Right lobe of liver (tissue), 4 donors: ENCODE measurements around the gene CCDC71L.
"Not testable (repeated sequence)": the region's sequence is repeated elsewhere in the genome, so short reads cannot be mapped to it uniquely, and the experiment has no call there.

ENCODE experiments used
- POLR2A ChIP-seq: fragments of 450-650 bp; IDR thresholded peaks from one replicate; pipeline ENCODE4 v1.6.1; 2017; ENCODE audit warnings: antibody characterized with exemption, mild to moderate bottlenecking
- TF ChIP-seq, protein P1 (sequence below), 4 donors: fragments of 200-600 bp in 3 of 4; fragments of 450-650 bp in 1 of 4; IDR thresholded peaks; one replicate each; pipeline versions ENCODE4 v1.5.1 to v1.8.0; 2016 to 2022; ENCODE audit warnings: antibody characterized with exemption in 4 of 4, mild to moderate bottlenecking in 2 of 4
- donor health status: DM: no; HTN: no; CAD: no.
- donor health status: DM: no; HTN: no; CAD: no.
- donor health status: DM: no; HTN: yes; CAD: no.

DNA sequence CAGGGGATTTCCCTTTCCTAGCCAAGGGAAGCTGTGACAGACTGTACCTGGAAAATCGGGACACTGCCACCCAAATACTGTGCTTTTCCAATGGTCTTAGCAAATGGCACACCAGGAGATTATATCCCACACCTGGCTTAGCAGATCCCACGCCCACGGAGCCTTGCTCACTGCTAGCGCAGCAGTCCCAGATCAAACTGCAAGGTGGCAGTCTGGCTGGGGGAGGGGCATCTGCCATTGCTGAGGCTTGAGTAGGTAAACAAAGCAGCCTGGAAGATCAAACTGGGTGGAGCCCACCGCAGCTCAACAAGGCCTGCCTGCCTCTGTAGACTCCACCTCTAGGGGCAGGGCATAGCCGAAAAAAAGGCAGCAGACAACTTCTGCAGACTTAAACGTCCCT, 48.6 kb upstream of the CCDC71L start:
- not testable (repeated sequence) for TF ChIP-seq POLR2A
- TF ChIP-seq, protein P1, sequence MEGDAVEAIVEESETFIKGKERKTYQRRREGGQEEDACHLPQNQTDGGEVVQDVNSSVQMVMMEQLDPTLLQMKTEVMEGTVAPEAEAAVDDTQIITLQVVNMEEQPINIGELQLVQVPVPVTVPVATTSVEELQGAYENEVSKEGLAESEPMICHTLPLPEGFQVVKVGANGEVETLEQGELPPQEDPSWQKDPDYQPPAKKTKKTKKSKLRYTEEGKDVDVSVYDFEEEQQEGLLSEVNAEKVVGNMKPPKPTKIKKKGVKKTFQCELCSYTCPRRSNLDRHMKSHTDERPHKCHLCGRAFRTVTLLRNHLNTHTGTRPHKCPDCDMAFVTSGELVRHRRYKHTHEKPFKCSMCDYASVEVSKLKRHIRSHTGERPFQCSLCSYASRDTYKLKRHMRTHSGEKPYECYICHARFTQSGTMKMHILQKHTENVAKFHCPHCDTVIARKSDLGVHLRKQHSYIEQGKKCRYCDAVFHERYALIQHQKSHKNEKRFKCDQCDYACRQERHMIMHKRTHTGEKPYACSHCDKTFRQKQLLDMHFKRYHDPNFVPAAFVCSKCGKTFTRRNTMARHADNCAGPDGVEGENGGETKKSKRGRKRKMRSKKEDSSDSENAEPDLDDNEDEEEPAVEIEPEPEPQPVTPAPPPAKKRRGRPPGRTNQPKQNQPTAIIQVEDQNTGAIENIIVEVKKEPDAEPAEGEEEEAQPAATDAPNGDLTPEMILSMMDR (IDR thresholded peaks at IDR 0.05), result not testable (repeated sequence)
